ENCODE data around the gene MEI1. TPM values are rescaled to one million over a fixed set of nuclear protein-coding genes. Genes with fewer than 3 reads are reported as not detected.

MEI1 gene
- total and polyA plus RNA-seq, 8 donors, result 1.5 to 7.9 (median 3.3) TPM

DNA sequence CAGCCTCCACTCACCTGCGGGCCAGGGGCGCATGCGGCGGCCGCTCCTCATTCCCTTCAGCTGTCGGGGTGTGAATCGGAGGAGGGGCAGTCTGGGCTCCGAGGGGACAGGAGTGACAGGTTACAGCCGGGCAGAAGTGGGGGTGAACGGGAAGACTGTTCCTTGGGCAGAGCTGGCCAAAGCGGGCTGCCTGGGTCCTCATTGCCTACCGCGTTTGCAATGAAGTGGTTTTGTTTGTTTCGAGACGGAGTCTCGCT lies 733 bp downstream of the MEI1 start:
- Histone ChIP-seq H3K27me3 (no peaks in the 10 kb centered on the region), H3K4me3 (no peak overlapping the region), H3K27ac (no peak overlapping the region), H3K36me3 (no peaks in the 10 kb centered on the region), H3K4me1 (peaks cover 10 to 19% of the 10 kb centered on the region in 2 donors), H3K9me3 (no peaks in the 10 kb centered on the region)
- DNase-seq (no peak), ATAC-seq (no peak)
- TF ChIP-seq, protein P1, sequence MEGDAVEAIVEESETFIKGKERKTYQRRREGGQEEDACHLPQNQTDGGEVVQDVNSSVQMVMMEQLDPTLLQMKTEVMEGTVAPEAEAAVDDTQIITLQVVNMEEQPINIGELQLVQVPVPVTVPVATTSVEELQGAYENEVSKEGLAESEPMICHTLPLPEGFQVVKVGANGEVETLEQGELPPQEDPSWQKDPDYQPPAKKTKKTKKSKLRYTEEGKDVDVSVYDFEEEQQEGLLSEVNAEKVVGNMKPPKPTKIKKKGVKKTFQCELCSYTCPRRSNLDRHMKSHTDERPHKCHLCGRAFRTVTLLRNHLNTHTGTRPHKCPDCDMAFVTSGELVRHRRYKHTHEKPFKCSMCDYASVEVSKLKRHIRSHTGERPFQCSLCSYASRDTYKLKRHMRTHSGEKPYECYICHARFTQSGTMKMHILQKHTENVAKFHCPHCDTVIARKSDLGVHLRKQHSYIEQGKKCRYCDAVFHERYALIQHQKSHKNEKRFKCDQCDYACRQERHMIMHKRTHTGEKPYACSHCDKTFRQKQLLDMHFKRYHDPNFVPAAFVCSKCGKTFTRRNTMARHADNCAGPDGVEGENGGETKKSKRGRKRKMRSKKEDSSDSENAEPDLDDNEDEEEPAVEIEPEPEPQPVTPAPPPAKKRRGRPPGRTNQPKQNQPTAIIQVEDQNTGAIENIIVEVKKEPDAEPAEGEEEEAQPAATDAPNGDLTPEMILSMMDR (IDR thresholded peaks at IDR 0.05), result no peak
- intact Hi-C loops (cut with DNase I), result no loop called here

DNA sequence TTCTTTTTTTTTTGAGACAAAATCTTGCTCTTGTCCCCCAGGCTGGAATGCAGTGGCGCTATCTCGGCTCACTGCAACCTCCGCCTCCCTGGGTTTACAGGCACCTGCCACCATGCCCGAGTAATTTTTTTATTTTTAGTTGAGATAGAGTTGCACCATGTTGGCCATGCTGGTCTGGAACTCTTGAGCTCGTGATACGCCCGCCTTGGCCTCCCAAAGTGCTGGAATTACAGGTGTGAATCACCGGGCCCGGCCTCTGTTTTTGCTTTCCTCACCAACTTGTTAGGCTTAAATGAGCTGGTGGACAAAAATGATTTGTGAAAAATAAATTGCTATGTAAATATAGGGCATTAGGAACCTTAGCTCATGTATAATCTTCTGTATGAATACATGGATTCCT lies 3.5 kb downstream of the MEI1 start:
- no peak for DNase-seq
- Histone ChIP-seq H3K4me3 (no peak overlapping the region), H3K4me1 (peaks cover 2 to 8% of the 10 kb centered on the region in 2 donors), H3K36me3 (no peaks in the 10 kb centered on the region), H3K9me3 (no peaks in the 10 kb centered on the region), H3K27me3 (no peaks in the 10 kb centered on the region), H3K27ac (no peak overlapping the region)
- intact Hi-C loops (cut with DNase I), result no loop called here
- ATAC-seq, result no peak
- TF ChIP-seq, protein P1 (IDR thresholded peaks at IDR 0.05), result no peak

DNA sequence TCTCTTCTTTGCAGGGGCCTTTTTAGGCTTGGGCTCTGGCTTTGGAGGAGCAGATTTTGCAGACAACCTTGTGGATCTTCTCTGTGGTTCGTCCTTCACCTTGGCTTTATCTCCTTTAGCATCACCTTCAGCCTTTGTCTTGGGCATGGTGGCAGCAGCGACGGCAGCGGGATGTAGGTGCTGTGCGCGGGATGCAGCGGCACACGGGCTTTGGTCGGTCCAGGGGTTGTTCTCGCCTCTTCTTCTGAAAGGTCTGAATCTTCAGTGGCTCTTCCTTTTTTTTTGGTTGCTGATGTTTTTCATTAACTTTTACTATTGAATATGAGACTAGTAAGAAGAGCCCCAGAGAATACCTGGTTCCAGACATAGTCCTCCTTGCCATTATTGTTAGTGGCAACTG lies 10.0 kb downstream of the MEI1 start:
- Histone ChIP-seq H3K27ac (no peak overlapping the region), H3K36me3 (no peaks in the 10 kb centered on the region), H3K9me3 (no peaks in the 10 kb centered on the region), H3K27me3 (no peaks in the 10 kb centered on the region), H3K4me3 (no peak overlapping the region), H3K4me1 (no peaks in the 10 kb centered on the region)
- intact Hi-C loops (cut with DNase I), result no loop called here
- ATAC-seq, result no peak
- DNase-seq, result no peak
- TF ChIP-seq, protein P1 (IDR thresholded peaks at IDR 0.05), result no peak

DNA sequence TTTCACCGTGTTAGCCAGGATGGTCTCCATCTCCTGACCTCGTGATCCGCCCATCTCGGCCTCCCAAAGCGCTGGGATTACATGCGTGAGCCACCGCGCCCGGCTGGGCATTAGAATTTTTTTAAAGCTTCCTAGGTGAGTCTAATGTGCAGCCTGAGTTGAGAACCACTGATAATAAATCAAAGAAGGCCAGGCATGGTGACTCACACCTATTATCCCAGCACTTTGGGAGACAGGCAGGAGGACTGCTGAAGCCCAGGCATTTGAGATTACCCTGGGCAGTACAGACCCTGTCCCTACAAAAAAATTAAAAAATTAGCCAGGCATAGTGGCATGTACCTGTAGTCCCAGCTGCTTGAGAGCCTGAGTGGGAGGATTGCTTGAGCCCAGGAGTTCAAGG lies 13.7 kb downstream of the MEI1 start:
- intact Hi-C loops (cut with DNase I), result no loop called here
- H3K27ac ChIP-seq, result no peak overlapping the region
- H3K4me1 ChIP-seq, result no peaks in the 10 kb centered on the region
- no peaks in the 10 kb centered on the region for H3K9me3 ChIP-seq
- ATAC-seq (no peak), DNase-seq (no peak)
- no peak overlapping the region for H3K4me3 ChIP-seq
- H3K36me3 ChIP-seq, result no peaks in the 10 kb centered on the region
- no peaks in the 10 kb centered on the region for H3K27me3 ChIP-seq
- TF ChIP-seq, protein P1 (IDR thresholded peaks at IDR 0.05), result no peak

DNA sequence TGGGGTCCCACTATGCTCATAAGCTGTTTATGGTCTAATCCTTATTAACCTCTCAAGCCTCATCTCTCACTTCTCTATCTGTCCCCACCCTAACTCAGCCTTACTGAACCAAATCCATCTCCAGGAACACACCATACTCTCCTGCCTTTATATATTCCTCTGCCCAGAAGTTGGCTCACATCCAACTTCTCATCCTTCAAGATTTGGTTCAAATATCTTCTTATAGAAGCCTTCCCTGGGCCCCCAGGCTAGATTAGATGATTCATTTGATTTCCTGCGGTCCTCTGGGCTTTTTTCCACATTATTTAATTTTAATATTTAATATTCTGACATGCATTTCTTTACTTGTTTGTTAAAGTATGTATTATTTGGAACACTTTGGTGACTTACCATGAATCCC lies 23.2 kb downstream of the MEI1 start:
- Histone ChIP-seq H3K27ac (no peak overlapping the region), H3K36me3 (no peaks in the 10 kb centered on the region), H3K4me3 (no peak overlapping the region), H3K9me3 (no peaks in the 10 kb centered on the region), H3K27me3 (no peaks in the 10 kb centered on the region), H3K4me1 (no peaks in the 10 kb centered on the region)
- TF ChIP-seq, protein P1 (IDR thresholded peaks at IDR 0.05), result no peak
- intact Hi-C loops (cut with DNase I), result no loop called here
- ATAC-seq, result no peak
- DNase-seq, result no peak

Measured in left lung (tissue), 10 donors.